HG03135 (cell line): Measurements from ENCODE around the gene HTRA2.

ENCODE experiments used
- ATAC-seq: cut with Tn5 transposase; IDR thresholded peaks from one replicate; pipeline ENCODE4 v1.9.1; 2021; ENCODE audit warnings: mild to moderate bottlenecking, moderate library complexity; ENCODE audit not compliant: unreplicated experiment

HTRA2 gene

DNA sequence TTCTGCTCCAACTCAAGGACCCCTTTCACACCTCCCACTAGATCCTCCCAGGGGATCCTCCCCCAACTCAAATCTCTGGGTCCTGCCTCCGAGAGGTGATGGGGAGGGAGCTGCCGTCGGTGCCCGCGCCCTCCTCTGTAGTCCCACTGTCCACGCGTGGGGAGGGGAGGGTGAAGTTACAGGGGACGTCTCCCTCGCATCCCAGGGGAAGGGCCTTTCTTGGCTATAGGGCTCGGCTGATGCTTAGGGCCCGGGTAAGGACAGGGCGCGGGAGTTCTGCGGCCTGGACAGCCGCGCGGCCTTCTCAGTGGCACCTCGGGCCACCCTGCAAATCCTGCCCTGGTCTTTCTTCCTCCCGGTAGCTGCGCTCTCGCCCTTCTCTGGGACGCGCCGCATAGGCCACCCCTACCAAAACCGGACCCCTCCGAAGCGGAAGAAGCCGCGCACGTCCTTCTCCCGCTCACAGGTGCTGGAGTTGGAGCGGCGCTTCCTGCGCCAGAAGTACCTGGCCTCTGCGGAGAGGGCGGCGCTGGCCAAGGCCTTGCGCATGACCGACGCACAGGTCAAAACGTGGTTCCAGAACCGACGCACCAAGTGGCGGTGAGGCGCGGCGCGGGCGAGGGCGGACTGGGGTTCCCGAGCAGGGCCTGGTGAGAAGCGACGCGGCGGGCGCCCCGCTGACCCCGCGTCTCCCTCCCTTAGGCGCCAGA lies 14.3 kb upstream of the HTRA2 start:
- no peak for ATAC-seq

DNA sequence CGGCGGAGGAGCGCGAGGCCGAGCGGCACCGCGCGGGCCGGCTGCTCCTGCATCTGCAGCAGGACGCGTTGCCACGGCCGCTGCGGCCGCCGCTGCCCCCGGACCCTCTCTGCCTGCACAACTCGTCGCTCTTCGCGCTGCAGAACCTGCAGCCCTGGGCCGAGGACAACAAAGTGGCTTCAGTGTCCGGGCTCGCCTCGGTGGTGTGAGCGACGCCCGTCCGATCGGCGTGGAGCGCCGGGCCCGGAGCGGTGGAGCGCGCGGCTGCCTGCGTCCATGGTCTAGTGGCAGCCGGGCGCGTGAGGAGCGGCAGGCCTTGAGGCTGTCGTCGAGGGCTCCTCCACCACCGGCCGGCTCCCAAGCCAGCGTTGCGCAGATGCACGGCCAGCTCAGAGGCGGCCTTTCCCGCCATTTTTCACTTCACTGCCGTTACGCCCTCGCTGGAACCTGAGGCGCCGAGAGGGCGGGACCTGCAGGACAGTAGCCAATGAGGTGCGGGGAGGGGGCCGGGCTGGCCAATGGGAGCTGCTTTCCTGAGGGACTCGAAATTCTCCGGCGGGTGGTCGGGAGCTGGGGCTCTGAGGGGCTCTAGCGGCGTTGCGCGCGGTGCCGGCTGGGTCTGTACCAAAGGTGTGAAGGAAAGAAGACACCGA lies 13.6 kb upstream of the HTRA2 start:
- ATAC-seq, result no peak

DNA sequence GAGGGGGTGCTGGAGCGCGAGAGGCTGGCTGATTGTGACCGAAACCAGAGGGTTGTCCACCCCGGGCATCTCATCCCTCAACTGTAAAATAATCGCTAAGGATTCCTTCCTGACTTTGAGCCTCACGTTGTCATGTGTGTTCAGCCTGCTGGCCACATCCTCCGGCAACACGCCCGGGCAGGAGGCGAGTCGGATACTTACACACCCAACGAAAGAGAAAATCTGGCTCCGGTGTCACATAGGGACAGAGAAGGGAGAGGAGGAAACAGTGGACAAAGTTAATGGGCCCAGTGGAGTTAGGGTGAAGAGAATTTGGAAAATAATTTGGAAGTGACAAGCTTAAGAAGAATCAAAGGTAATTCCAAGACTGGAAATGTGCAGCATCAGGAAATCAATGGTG lies 13.1 kb upstream of the HTRA2 start:
- no peak for ATAC-seq

DNA sequence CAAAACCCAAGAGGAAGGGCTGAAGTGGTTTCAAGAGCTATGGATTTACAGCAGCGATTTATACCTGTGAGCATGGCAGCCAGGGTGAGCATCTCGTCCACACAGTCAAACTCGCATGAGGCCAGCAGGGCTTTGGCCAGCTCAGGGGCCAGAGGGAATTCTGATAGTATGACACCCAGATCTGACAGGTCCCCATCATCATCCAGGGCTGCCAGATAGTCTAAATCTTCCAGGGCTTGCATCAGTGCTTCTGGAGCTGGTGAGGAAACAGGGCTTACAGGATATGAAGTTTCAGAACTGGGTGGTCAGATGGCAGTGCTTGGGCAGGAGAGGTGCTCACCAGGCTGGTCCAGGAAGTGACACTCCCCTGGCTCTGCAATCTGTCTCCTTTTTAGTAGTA lies 7.2 kb upstream of the HTRA2 start:
- ATAC-seq, result no peak

DNA sequence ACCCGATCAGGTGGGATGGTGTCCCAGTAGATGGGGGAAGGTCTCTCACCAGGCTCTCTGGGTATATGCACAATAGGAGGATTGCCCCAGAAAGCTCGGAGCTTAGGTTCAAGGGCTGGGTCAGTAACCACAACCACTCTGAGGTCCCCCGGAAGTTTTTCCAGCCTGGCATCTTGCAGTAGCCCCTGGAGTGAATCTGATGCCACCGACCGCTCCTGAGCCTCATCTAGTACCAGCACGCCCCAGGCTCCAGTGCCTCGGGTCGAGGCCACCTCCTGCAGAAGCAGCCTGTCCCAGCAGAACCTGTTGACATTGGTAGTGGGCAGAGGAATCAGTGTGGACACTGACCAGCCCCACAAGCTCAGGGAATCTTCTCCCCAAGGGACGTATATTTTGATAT lies 5.7 kb upstream of the HTRA2 start:
- ATAC-seq, result no peak

DNA sequence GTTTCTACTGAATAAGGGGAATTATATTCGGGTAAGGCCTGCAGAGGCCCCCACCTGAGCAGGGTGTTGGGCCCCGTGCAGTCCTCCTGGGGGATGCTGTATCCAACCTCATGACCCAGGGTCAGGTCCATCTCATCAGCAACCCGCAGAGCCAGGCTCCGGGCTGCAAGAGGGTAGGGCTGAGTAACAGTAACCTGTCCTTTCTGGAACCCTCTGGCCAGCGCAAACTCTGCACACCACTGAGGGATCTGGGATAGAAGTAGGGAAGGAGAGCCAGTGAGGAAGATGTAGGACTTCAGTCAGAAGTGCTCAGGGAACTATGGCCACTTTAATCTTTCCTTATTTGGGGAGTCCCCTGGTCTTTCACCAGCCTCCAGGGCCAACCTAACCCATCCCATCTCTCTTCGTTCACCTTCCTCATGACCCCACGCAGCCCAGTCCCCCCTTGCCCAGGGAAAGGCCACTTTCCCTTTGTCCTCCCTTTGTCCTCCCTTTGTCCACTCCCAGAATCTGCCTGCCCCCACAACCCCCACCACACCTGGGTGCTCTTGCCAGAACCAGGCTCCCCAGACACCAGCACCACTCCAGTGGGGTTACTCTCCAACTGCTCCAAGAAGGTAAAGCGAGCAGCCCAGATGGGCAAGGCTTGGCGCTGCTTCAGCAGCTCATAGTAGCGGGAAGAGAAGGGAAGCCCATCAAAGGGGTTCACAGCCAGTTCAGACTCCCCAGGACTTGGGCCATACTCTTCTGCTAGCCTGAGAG lies 4.6 kb upstream of the HTRA2 start:
- ATAC-seq, result no peak

DNA sequence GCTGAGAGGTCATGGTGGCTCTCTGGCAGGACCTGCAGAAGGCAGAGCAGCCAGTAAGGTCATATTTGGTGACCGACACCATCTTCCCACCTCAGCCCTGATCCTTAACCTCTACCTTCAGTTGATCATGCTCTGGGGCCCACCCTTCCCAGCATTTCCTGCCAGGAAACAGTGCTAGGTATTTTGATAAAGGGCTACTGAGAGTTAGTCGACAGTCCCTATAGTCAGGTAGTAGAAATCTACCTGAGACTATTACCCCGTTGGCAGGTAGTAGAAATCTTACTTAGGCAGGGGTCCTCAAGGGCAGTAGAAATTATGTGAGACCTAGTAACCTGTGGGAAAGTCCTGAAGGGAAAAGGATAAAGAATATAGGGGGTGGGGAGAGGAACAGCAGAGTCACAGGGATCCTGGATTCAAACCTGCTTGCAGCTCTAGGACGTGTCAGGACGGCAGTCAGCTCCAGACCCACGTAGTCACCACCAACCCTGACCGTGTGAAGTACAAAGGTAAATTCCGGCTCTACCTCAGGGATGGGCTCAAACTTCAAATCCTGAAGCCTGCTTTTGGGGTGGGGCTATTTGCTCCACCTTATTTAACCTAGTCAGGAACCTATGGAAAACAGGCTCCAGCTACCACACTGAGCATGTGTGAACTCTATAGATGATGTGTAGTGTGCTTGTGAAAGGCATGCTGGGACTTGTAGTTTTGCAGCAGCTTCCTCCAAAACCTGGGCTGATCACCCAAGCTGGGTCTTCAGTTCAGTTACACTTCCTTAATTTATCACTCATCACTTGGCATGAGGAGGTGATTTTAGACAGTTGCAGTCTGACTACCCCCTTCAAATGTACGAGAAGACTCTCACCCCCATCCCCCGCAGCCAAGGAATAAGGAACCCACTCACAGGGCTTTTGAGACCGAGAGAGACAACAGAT lies 3.8 kb upstream of the HTRA2 start, which contains the start of gene DQX1:
DQX1 (minus strand) TSS at position 515 of the 932 bp plus-strand sequence; CDS start at position 13, 502 bp downstream.
- no peak for ATAC-seq

DNA sequence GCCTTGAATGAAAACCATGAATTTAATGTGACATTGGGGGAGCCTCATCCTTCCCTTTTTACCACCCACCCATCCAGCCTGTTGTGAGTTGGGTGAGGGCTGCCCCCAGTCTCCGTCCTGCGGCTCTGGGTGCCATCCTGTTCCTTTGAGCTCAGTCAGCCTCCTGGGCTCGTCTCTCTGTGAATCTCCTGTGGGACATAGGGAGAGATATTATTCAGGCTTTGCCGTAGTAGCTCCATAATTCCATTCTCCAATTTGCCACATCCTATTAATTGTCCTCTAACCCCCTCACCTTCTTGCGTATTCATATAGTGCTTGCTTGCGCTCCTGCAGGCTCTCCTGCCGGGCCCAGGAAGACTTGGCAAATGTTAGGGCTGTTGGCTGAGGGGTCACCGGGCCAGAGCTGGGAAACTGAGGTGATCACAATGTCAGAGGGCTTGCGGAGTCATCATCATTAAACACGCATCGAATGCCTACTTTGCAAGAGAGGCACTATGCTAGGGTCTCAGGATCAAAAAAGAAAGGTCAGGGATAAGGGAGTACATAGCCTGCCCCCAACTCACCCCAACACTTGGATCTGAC lies 3.0 kb upstream of the HTRA2 start:
- no peak for ATAC-seq

DNA sequence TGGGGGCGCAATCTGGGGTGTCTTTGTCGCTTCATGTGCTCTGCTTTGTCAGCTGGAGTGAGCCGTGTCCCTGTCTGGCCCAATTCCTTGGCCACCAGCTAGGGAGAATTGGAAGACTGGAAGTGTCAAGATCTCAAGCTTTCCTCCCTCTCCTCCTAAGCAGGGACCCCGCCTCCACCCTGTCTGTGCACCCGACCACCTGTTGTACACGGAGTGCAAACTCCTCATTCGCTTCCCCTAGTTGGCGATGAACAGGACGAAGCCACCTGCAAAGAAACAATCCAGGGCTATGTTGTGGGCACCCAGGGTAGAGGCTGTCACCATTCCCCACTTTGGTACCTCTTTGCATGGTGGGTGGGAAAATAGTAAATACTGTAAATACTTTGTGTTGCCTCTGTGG lies 2.0 kb upstream of the HTRA2 start:
- no peak for ATAC-seq

DNA sequence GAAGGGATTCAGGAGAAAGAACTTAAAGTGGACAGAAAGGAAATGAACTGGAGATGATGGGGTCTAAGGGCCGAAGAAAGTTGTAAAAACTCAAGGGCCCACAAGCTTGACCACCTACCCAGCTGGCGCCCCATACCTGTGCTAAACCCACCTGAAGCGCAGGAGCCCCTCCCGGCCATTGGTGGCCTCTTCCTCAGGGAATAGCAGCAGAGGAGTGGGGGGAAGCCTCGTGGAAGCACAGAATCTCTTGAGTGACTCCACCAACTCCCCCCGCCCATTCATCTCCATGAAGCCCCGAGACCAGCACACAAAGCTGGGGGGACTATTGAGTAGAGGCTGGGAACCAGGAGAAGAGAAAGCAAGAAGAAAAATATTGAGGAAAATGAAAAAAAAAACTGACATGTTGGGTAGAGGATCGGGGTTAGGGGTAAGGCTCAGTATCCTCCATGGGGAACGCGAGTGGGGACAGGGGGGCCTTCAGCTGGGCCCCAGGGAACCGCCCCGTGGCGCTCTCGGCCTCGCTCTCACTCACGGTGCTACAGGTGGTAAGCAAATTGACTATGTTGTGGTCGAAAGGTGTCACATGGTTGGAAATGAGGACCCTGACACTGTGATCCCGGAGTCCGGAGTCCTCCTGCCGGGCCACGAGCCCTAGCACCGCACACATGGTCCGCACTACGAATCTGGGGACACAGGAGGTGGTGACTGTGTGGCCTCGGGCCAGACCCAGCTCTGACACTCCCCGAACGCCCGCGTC lies 955 bp upstream of the HTRA2 start:
- ATAC-seq, result peak; percentile 10

DNA sequence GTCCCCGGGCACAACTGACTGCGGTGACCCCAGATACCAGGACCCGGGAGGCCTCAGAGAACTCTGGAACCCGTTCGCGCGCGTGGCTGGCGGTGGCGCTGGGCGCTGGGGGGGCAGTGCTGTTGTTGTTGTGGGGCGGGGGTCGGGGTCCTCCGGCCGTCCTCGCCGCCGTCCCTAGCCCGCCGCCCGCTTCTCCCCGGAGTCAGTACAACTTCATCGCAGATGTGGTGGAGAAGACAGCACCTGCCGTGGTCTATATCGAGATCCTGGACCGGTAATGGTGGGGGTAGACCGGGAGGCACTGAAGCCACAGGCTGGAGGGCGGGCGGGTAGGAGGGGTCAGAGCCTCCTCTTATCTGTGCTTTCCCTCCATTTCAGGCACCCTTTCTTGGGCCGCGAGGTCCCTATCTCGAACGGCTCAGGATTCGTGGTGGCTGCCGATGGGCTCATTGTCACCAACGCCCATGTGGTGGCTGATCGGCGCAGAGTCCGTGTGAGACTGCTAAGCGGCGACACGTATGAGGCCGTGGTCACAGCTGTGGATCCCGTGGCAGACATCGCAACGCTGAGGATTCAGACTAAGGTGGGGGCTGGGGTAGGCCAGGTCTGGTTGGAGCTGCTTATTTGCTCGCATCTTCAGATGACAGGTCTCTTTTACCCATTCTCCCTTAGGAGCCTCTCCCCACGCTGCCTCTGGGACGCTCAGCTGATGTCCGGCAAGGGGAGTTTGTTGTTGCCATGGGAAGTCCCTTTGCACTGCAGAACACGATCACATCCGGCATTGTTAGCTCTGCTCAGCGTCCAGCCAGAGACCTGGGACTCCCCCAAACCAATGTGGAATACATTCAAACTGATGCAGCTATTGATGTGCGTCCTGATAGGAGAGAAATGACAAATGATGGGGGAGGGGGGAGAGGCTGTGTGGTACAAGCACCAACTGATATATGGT lies 780 bp downstream of the HTRA2 start:
- ATAC-seq, result peak; percentile 22

DNA sequence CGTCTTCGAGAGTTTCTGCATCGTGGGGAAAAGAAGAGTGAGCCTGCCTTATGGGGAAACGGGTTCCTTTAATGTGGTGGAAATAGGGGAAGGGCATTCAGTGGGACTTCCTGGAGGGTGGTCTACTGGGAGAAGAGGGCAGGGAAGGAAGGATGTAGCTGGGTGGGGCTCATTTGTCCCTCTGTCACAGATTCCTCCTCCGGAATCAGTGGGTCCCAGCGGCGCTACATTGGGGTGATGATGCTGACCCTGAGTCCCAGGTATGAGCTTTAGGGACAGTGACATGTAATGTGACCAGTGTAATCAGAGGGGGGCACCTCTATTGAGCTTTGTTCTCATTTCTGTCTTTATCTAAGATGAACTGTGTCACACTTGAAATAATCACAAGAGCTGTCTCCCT lies 1.9 kb downstream of the HTRA2 start:
- no peak for ATAC-seq

DNA sequence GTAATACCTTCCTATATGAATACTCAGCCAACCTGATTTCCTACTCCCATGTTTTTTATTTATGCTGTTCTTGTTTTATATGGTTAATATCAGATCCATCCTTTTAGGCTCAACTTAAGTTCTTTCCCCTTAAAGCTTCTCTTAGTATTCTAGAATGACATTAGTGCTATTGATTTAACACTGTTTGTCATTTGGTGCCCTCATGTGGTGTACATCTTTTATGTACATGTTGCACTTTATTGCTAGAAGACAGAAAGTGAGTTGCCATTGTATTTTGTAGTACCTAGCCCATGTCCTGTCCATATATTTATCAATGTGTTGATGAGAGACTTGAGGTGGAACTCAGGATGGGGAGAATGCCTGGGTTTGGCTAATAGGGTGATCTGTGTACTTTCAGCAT lies 2.5 kb downstream of the HTRA2 start:
- no peak for ATAC-seq

DNA sequence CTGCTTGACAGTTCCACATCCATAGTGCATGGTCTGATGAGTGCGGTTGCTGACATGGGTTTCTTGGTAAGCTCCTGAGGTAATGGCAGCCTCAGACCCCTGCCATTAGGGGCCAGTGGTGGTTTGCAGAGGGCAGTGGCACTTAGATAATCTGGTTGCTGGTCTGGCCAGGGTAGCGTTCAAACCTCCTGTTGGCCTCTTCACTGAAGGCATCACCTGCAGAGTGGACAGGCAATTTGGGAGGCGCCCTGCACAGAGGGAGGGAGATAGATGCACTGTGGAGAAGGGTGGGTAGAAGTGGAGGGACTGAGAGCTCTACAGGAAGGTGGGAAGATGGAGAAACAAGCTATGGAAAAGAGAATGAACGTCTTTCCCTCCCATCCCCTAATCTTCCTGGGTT lies 3.7 kb downstream of the HTRA2 start:
- no peak for ATAC-seq

DNA sequence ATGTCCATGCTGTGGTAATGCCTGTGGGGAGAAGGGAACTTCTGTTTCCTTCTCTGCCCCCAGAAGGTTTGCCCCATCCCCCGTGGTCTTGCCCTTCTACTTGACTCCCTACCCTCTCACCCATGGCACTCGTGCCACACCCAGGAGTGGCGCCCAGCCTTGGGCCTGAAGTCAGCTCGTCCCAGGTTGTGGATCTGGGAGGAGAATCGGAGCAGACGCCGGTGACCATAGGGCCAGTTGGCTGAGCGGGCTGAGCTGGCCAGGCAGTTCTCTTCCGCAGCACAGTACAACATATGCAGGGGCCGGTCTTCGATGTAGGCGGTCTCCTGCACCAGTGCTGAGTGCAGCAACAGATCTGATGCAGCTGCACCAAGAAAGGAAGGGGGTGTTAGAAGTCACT lies 4.7 kb downstream of the HTRA2 start:
- ATAC-seq, result no peak

DNA sequence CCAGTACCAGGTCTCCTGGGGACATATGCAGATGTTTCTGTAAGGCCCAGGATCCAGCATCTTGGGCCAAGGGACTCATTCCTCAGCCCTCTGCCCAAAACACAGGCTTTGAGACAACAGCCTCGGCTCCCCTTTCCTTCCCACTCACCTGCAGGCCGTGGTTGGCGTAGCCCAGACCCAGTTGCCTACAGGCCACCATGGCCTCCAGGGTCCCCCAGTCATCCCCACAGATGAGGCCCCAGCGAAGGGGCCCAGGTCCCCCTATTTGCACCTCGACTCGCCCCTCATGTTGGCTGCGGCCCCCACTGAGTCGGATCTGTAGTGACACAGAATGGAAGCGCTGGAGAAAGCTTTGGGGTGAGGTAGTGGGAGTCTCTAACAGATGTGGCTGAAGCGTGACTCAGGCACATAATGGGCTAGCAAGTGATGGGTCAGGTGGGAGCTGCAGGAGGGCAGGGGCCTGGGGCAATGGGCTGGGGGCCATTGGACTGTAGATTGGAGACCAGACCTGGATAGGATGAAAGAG lies 5.8 kb downstream of the HTRA2 start:
- ATAC-seq, result no peak

DNA sequence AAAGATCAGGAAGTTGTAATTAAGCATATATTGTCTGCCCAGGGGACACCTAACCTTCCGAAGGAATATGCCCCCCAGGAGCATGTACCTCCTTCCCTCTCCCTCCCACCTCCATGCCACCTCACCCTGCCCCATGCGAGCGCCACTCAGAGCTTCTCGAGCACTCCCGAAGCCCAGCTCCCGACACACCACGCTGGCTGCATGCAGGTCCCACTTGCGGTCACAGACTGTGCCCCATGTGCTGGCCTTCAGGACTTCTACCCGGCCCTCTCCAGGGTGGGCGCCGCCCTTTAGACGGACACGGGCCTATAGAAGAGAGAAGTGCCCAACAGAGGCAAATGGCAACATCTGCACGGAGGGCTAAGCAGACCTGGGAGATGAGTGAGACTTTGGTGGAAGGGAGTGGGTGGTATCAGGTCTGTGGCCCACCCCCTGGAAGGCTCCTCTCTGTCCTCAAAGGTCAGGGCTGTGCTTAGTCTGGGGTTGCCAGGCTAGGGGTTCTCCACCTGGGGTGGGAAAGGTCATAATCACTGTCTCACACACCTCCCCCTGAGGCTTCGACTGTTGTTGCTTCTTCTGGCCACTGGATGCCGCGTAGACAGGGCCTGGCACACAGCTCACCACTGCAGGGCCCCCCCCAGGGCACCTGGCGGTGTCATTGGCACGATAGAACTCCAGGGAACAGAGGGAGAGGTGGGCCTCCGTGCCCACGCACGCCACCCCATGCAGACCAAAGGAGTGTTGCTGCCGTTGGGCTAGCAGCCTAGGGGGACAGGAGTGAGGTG lies 6.6 kb downstream of the HTRA2 start:
- ATAC-seq, result no peak

DNA sequence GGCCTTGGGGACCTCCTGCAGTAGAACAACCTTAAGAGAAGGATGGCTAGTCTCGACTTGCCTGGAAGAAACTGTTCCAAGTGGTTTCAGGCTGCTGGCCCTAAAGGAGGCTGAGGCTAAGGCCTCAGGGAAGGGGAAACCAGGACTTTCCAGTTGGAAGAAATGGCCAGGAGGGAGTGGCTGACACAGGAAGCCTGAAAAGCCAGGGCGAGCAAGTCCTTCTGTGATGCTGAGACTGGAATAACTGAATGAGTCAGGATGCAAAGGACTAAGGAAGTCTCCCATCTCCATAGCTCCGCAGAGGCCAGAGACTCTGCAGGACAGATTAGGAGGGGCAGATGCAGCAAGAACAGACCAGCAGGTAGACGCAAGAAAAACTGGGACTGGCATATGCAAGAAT lies 7.4 kb downstream of the HTRA2 start:
- no peak for ATAC-seq
